GM19372 (cell line): ENCODE data around the gene KRTAP10-10.
"Not testable (repeated sequence)": the region's sequence is repeated elsewhere in the genome, so short reads cannot be mapped to it uniquely, and the experiment has no call there.

Source experiments
- ATAC-seq: cut with Tn5 transposase; IDR thresholded peaks from one replicate; pipeline ENCODE4 v1.9.1; 2021; ENCODE audit warnings: mild to moderate bottlenecking, low read depth, moderate library complexity; ENCODE audit not compliant: unreplicated experiment

KRTAP10-10 gene

GRCh38 chr21:44601596-44602462 lies 35.3 kb upstream of the KRTAP10-10 start:
- no peak for ATAC-seq

DNA sequence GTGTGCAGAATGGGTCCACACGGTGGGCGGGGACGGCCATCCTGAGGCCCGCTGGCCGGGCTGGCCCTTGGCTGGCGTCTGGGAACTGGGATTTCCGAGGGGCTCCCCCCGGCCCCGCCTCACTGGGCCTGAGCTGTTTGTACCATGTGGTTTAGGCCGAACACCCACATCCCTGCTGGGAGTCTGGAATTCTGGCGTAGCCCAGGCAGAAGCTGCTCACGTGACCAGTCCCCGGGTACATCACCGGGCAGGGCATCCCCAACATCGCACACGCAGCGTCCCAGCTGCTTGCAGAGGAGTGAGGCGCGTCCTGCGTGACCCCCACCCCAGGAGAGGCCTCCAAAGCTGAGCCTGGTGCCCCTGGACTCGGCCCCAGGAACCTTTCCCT lies 34.7 kb upstream of the KRTAP10-10 start:
- no peak for ATAC-seq

DNA sequence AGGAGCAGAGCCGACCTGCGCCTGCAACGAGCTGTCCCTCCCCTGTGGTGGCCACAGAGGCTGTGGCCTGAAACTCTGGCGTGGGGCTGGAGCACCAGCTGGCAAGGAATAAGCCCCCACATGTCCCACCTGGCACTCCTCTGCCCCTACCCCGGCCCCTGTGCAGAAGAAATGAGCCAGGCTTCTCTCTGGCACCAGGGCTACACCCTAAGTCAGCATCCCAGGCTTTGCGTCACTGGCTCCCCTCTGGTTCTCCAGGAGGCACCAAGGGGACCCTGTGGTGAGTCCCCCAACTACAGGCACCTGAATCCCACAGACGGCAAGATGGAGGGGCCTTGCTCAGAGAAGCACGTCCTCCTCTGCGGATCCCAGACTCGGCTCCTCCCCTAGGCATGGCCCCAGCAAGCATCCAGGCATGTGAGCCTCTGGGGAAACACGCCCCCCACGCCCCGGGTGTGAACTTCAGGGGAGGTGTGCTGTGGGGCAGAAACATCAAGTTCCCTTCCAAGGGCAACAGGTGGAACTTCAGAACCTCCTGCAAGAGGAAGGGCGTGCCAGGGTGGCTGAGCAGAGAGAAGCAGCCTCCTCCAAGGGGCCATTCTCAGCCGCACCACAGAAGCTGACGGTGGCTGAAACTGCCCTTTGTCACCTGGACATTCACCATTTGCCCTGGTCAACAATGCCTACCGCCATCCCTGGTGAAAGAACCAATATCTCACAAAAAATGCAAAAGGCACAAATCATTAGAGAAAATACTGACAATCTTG lies 33.9 kb upstream of the KRTAP10-10 start:
- ATAC-seq, result no peak

GRCh38 chr21:44603911-44604310 lies 33.2 kb upstream of the KRTAP10-10 start:
- ATAC-seq, result no peak

DNA sequence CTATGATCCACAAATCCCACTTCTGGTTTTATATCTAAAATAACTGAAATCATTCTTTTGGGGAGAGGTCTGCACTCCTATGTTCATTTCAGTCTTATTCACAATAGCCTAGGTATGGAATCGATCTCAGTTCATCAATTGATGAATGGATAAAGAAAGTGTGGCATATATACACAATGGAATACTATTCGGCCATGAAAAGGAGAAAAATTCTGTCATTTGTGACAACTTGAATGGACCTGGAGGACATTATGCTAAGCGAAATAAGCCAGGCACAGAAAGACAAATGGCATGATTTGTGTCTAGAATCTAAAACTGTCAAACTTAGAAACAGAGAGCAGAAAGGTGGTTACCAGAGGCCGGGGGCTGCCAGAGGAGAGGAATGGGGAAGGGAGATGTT lies 30.7 kb upstream of the KRTAP10-10 start:
- ATAC-seq, result no peak

GRCh38 chr21:44609193-44609592 lies 28.0 kb upstream of the KRTAP10-10 start:
- no peak for ATAC-seq

DNA sequence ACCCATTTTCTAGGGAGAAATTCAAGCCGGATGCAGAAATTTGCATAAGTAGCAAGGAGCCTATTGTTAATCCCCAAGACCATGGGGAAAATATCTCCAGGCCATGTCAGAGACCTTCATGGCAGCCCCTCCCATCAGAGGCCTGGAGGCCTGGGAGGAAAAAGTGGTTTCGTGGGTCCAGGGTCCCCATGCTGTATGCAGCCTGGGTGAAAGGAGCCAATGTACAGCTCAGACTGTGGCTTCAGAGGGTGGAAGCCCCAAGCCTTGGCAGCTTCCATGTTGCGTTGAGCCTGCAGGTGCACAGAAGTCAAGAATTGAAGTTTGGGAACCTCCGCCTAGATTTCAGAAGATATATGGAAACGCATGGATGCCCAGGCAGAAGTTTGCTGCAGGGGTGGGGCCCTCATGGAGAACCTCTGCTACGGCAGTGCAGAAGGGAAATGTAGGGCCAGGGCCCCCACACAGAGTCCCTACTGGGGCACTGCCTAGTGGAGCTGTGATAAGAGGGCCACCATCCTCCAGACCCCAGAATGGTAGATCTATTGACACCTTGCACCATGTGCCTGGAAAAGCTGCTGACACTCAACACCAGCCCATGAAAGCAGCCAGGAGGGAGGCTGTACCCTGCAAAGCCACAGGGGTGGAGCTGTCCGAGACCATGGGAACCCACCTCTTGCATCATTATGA lies 26.9 kb upstream of the KRTAP10-10 start:
- not testable (repeated sequence) for ATAC-seq

DNA sequence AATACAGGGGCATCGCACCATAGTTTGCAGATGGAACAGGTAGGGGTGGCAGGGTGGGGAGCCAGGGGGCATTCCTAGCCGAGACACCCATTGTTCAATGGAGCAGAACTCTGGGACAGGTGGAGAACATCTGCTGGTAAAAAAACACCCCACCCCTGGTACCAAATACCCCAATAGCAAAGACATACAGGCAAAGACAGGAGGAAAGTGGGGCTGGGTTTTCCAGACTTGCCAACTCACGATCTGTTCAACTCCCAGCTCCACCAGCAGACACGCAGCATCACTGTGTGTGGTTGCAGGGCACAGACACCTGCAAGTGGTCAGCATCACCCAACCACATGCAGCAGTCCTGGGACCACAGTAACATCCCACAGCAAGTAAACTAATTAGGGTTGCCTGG lies 25.6 kb upstream of the KRTAP10-10 start:
- no peak for ATAC-seq

- no peak for ATAC-seq
Measured at GRCh38 chr21:44612029-44612486, 25.1 kb upstream of the KRTAP10-10 start, which contains the start of gene KRTAP10-8. KRTAP10-8 (plus strand) TSS chr21:44612079; CDS start chr21:44612101, 22 bp downstream.

GRCh38 chr21:44612669-44613229 lies 24.4 kb upstream of the KRTAP10-10 start:
- no peak for ATAC-seq

GRCh38 chr21:44613386-44614155 lies 23.6 kb upstream of the KRTAP10-10 start:
- no peak for ATAC-seq

- no peak for ATAC-seq
Measured at GRCh38 chr21:44614161-44614631, 23.0 kb upstream of the KRTAP10-10 start.

DNA sequence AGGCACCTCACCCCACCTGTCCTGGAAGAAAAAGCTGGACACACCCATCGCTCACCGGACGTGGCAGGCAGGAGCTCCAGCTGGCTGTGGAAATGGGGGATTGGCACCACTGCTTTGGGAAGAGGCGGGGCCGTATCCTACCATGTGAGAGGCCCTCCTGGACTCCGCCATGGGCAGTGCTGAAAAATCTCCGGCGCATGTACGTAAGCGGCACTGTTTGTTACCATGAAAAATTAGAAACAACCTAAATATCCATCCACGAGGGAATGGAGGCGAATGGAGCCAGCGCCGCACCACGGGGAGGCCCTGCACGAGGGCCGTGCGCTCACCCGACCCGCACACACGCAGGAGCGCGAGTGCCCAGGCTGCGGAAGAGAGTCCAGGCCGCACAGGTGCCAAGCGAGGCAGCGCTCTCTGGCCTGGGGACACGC lies 22.2 kb upstream of the KRTAP10-10 start:
- ATAC-seq, result no peak

GRCh38 chr21:44615466-44615865 lies 21.7 kb upstream of the KRTAP10-10 start:
- ATAC-seq, result no peak

- no peak for ATAC-seq
Measured at GRCh38 chr21:44615911-44616590, 21.1 kb upstream of the KRTAP10-10 start.

DNA sequence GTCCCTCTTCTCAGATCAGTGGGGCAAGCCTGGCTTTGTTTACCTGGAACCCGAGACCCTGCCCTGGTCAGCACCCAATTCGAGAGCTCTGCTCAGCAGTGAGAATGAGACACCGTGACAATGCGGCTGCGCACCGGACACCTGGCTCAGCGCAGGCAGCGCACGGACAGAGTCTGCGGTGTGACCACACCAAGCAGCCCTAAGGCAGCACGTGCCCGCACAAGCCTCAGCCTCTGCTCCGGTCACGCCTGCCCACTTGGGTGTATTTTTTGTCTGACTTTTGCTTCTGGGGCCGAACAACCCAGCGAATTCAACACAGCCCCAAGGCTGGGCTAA lies 20.6 kb upstream of the KRTAP10-10 start:
- ATAC-seq, result no peak

DNA sequence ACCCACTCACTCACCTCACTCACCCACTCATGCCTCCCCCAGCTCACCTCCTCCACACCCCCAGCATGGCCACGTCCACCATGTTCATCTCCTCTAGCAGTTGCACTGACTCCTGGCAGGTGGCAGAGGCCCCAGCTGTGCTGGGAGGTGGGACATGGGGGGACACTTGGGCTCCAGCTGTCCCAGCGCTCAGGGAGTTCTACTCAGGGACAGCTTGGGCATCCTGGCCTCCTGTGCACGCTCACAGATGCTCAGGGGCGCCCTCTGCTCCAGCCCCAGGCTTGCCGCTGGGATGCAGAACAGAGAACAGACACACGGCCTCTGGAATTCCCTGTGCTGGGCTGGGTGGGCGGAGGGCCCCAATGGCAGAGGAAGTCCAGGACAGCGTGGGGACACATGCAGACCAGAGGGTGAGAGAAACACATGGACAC lies 20.1 kb upstream of the KRTAP10-10 start:
- ATAC-seq, result no peak

DNA sequence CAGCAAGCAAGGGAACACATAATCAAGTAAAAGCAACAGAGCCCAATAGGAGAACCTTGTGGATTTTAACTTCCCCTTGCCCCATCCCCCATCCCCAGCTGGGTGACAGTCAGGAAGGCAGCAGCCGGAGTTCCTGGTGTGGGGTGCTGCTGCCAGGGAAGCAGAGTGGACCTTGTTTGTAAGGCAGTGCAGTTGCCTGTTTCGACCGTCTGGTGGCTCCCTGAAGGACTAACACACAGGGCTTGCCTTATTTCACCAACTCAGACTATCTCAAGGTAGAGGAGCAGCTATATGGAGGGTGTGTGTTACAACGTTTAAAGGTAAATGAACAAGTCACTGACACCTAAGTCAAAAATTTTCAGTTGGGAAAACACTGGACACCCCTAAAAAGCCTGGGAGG lies 18.7 kb upstream of the KRTAP10-10 start:
- ATAC-seq, result no peak

GRCh38 chr21:44618909-44619308 lies 18.2 kb upstream of the KRTAP10-10 start:
- ATAC-seq, result no peak
